HuH-7.5 (cell line): Measurements from ENCODE around the gene ELN.

ENCODE experiments used
- DNase-seq: peaks from one replicate; pipeline ENCODE4 v3.0.0; 2011; ENCODE audit warnings: low spot score

The ELN gene

DNA sequence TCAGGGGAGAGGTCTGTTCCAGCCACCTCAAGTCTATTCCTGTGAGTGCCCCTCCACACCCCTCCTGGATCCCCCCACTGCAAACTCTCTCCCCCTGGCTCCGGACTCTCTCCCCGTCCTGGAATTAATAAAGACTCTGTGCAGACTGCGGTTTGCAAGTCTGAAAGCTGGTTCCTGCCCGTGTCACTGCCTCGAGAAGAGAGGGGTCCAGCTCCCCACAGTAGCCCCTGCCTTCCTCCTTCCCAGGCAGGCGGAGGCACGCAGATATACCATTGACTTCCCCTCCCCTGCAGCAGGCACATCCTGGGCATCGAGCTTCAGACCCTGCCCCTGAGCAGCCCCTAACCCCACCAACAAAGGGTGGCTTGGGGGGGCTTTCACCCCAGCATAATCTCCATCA is 2.2 kb upstream of the ELN start:
- DNase-seq, result no peak

- DNase-seq, result no peak
These were observed 1.5 kb upstream of the ELN start for GRCh38 chr7:74026406-74026902.

DNA sequence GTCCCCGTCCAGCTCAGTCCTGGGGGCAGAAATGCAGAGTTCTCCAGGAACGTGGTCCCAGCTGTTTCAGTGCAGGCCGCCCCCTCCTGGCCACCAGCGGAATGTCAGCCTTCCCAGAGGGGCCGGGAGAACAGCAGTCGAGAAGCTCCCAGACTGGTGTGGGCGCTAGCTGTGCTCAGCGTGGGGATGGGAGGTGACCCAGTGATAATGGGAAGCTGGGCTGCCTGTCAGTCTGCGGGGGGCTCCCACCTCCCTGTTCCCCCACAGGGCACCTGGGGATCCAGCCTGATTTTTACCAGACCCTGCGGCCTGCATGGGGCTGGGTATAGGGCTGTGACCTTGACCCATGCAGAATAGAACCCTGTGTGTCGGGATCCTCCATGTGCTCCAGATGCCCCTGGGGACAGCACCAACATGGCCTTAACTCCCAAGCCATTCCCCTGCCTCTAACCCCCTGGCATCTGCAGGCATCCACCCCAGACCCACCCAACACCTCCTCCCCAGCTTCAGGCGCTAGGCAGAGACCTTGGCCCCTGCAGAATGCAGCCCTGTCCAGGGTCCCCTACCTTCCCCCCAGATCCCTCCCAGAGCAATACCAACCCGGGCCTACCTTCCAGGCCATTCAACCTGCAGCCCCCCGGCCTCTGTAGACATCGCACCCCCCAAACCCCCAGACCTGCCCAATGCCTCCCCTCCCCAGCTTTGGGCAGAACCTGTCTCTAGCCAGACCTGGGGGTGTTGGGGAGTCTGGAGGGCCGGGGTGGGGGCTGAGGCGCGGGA is 880 bp upstream of the ELN start:
- DNase-seq, result peak; percentile 83

GRCh38 chr7:74028321-74028838 is 407 bp downstream of the ELN start:
- no peak for DNase-seq

GRCh38 chr7:74029089-74029785 is 1.3 kb downstream of the ELN start:
- DNase-seq, result no peak

- no peak for DNase-seq
These were observed 2.0 kb downstream of the ELN start for GRCh38 chr7:74029991-74030415.

- DNase-seq, result no peak
These were observed 2.9 kb downstream of the ELN start for GRCh38 chr7:74030861-74031260.

- no peak for DNase-seq
These were observed 3.6 kb downstream of the ELN start for GRCh38 chr7:74031403-74032190.

DNA sequence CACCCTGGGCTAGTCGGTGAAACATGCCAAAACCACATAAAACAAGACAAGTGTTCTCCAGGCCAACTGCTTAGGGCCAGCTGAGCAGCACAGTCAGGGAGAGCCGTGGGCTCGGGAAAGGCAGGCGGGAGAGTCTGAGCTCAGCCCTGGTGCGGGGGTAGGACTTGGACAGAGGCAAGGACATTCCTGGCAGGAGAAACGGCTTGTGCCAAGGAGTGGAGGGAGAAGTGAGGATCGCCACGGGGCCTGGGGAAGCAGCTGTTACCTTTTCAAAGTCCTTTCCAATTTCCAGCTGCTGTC is 4.2 kb downstream of the ELN start:
- no peak for DNase-seq

GRCh38 chr7:74032624-74033371 is 4.8 kb downstream of the ELN start:
- no peak for DNase-seq

GRCh38 chr7:74033372-74034311 is 5.7 kb downstream of the ELN start:
- no peak for DNase-seq

DNA sequence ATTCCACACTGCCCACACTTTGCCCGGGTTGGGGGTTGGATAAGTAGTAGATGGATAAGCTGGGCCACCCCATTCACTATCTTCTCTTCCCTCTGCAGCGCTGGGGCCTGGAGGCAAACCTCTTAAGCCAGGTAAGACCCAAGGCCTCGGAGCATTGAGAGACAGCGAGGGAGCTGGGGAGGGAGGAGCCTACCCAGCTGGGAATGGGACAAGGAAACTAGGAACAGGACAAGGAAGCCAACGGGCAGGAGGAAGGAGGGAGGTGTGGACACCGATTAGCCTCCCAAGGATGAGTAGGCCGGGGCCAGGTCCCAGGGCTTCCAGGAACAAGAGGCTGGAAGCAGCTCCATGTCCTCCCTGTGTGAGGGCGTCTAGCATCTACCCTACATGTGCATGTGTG is 9.6 kb downstream of the ELN start:
- DNase-seq, result no peak

- DNase-seq, result no peak
These were observed 10.4 kb downstream of the ELN start for GRCh38 chr7:74038194-74038961.

DNA sequence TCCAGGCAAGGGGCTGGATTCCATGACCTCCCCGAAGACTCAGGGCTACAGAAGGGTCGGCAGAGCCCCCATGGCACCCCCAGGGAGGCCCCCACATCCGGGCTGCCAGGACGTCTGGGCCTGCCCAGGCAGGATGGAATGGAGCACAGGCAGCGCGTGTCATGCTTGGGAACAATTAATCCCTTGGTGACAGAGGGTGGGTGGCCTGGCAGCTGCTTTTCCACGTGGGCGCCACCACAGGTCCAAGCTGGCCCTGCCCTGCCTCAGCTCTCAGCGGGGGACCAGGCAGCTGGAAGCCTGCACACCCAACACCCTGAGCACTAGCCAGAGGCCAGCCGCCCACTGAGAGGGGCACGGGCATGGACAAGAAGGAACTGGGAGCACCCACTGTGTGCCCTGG is 11.4 kb downstream of the ELN start:
- DNase-seq, result no peak

GRCh38 chr7:74040101-74040790 is 12.3 kb downstream of the ELN start:
- DNase-seq, result no peak

GRCh38 chr7:74040791-74041520 is 13.0 kb downstream of the ELN start:
- no peak for DNase-seq

GRCh38 chr7:74042746-74043522 is 15.0 kb downstream of the ELN start:
- DNase-seq, result no peak

GRCh38 chr7:74043523-74043951 is 15.6 kb downstream of the ELN start:
- DNase-seq, result no peak
